ENCODE results near the gene LGR6.

DNA sequence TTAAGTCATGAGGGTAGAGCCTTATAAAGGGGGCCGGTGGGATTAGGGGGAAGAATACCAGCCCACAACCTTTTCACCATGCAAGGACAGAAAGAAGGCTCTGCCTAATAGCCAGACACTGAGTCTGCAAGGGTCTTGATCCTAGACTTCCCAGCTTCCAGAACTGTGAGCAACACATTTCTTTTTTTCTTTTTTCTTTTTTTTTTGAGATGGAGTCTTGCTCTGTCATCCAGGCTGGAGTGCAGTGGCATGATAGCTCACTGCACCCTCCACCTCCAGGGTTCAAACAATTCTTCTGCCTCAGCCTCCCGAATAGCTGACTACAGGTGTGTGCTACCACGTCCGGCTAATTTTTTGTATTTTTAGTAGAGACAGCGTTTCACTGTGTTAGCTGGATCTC, 47.3 kb upstream of the LGR6 start:
- TF ChIP-seq, protein P1, sequence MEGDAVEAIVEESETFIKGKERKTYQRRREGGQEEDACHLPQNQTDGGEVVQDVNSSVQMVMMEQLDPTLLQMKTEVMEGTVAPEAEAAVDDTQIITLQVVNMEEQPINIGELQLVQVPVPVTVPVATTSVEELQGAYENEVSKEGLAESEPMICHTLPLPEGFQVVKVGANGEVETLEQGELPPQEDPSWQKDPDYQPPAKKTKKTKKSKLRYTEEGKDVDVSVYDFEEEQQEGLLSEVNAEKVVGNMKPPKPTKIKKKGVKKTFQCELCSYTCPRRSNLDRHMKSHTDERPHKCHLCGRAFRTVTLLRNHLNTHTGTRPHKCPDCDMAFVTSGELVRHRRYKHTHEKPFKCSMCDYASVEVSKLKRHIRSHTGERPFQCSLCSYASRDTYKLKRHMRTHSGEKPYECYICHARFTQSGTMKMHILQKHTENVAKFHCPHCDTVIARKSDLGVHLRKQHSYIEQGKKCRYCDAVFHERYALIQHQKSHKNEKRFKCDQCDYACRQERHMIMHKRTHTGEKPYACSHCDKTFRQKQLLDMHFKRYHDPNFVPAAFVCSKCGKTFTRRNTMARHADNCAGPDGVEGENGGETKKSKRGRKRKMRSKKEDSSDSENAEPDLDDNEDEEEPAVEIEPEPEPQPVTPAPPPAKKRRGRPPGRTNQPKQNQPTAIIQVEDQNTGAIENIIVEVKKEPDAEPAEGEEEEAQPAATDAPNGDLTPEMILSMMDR (IDR thresholded peaks at IDR 0.05) = no peak
- no peak for TF ChIP-seq POLR2AphosphoS5 (IDR thresholded peaks at IDR 0.05)
- TF ChIP-seq POLR2A (IDR thresholded peaks at IDR 0.05) = no peak
- no peak for TF ChIP-seq EP300 (IDR thresholded peaks at IDR 0.05)

All from upper lobe of left lung (tissue), 4 donors.